LoVo (cell line): ENCODE data around the gene ANKMY1.
A peak's percentile ranks its signal among the peaks of the same experiment; 100 is the strongest.
"Not testable (repeated sequence)": the region's sequence is repeated elsewhere in the genome, so short reads cannot be mapped to it uniquely, and the experiment has no call there.

Source experiments
- DNase-seq: peaks from one replicate; pipeline ENCODE4 v3.0.0-alpha.2; 2016; ENCODE audit warnings: low spot score

ANKMY1 gene

DNA sequence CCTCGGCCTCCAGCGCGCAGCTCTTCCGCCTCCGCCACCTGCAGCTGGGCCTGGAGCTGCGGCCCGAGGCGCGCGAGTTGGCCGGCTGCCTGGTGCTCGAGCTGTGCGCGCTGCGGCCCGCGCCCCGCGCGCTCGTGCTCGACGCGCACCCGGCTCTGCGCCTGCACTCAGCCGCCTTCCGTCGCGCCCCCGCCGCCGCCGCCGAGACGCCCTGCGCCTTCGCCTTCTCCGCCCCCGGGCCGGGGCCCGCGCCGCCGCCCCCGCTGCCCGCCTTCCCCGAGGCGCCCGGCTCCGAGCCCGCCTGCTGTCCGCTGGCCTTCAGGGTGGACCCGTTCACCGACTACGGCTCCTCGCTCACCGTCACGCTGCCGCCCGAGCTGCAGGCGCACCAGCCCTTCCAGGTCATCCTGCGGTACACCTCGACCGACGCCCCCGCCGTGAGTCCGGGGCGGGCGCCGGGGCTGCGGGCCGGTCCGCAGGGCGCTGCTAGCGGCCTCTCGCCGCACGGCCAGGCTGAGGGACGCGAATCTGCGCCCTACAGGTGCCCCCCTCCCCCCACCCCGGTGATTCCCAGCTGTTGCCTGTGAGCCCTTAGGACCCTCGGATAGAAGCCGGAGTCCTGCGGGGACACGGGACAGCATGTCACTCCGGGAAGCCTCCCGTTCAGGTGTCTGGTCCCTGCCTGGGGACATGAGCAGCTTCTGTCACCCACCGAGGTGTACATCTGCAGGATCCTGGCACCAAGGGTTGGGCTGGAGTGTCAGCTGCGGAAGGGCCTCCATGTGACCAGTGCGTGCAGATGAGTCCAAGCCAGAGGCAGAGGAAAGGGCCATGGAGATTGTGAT is 11.1 kb upstream of the ANKMY1 start:
- DNase-seq = peak; percentile 61

GRCh38 chr2:240567872-240568677 is 10.3 kb upstream of the ANKMY1 start, which contains the start of gene RNPEPL1:
RNPEPL1 (plus strand) TSS chr2:240568484; CDS start chr2:240568587, 103 bp downstream.
- peak; percentile 48 for DNase-seq

DNA sequence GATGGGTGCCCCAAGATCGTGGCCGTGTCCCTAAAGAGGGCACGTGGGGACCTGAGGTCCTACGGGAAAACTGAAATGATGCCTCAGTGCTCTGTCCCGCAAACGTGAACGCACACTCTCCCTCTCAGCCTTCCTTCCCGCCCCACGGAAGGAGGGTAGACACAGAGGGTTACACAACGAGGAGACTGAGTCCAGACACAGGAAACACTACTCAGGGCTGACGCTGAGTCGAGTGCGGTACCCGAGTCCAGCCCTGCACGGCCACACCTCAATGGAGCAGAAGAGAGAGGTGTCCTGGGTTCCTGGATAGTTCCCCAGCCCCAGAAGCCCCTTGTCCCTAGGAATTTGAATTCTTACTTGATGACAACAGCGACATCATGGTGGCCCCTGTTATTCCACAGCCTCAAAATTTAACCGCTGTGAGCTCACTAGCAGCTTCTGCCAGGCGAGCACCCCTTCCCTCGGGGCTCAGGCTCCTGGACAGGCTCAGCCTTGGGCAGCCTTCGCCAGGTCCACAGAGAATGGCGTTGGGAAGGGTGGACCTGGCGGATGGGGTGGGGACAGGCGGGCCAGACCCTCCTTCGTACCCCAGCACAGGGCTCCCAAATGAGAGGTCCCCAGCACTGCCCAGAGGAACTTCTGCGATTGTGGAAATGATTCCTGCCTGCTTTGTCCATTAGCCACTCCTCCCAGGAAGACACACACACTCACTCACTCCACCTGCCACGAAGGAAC is 9.5 kb upstream of the ANKMY1 start:
- no peak for DNase-seq

- DNase-seq = peak; percentile 91
These were observed 8.7 kb upstream of the ANKMY1 start for GRCh38 chr2:240566203-240567136.

DNA sequence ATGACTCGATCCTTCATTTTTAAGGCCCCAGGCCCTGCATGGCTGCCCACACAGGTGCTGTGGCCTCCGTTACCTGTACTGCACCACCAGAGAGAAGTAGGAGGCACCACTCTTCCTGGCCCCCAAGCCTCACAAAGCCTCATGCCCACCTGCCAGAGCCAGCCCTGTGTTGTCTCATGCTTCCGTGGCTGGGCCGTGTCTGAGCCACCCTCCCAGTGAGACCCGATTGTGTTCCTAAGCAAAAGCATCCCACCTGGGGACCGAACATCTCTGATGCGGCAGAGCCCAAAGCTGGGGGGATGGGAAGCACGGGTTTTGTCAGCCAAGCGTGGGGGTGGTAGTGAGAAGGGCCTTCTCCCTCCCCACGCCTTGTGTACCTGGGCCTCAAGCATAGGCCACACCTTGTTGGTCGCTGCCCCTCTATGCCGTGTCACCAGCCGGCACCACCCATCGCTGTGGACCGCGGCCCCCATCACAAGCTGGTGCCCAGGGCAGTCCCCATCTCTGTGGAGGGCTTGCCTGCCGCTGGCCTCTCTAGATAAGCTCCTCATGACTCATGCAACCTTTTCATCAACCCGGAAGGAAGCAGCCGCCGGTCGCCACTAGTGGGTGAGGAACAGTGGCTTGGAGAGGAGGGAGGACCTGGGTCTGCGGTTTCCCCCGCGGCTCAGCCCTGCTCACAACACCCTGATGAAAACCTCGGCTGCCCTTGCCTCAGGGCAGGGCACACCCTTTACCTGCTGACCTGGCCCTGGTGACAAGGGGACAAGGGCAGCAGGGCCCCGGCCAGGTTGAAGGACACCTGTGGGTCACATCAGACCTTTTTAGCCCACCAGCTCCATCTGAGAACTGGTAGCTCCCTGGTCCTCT is 7.8 kb upstream of the ANKMY1 start:
- peak; percentile 93 for DNase-seq

- no peak for DNase-seq
These were observed 7.0 kb upstream of the ANKMY1 start for GRCh38 chr2:240564561-240565332.

GRCh38 chr2:240563951-240564560 is 6.3 kb upstream of the ANKMY1 start:
- DNase-seq = no peak

GRCh38 chr2:240563231-240563630 is 5.4 kb upstream of the ANKMY1 start:
- DNase-seq = not testable (repeated sequence)

DNA sequence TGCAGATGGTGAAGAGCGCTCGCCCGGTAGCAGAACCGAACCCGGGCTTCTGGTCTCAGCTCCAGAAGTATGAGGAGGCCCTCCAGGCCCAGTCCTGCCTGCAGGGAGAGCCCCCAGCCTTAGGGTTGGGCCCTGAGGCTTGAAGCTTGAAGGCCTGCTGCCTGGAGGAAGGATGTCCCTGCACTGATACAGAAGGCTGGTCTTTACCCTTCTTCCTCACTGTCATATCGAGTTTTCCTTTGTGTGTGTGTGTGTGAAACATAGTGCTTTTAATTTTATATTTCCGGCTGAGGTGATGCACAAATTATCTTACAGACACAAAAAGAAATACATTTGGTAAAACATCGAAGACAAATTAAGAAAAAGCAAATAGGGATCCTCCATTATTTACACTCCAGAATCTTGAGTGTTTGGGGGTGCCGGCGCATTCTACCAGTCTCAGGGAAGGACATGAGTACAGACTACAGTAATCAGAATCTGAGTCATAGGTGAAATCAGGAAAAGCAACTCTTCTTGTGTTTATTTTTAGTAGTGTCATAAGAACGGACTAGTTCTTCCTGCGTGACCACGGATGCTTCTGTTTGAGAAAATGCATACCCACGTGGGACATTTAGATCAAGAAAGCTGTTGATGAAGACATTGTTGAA is 3.7 kb upstream of the ANKMY1 start:
- DNase-seq = peak; percentile 45

- peak; percentile 98 for DNase-seq
These were observed 2.9 kb upstream of the ANKMY1 start for GRCh38 chr2:240560480-240561324.

DNA sequence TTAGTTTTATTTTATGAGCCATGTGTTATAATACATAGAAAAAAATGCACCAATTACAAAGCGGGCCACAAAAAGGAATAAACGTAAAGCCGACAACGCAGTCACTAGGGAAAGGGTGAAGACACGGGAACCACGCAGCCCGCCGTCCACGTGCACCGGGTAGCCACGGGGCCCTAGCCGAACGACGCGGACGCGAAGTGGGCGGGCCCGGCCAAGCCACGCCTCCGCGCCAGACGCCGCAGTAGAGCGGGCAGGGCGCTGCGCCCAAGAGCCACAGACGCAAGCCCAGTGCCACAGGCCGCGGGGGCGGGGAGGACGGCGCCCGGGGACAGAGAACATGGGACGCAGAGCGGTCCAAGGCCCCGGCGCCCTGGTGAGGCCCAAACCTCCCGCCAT is 2.3 kb upstream of the ANKMY1 start, which contains the start of gene DUSP28:
DUSP28 (plus strand) TSS at position 274 of the 396 bp plus-strand sequence. CDS start 328 bp downstream, outside the sequence.
- DNase-seq = peak; percentile 91

GRCh38 chr2:240559286-240559685 is 1.5 kb upstream of the ANKMY1 start:
- DNase-seq = no peak

DNA sequence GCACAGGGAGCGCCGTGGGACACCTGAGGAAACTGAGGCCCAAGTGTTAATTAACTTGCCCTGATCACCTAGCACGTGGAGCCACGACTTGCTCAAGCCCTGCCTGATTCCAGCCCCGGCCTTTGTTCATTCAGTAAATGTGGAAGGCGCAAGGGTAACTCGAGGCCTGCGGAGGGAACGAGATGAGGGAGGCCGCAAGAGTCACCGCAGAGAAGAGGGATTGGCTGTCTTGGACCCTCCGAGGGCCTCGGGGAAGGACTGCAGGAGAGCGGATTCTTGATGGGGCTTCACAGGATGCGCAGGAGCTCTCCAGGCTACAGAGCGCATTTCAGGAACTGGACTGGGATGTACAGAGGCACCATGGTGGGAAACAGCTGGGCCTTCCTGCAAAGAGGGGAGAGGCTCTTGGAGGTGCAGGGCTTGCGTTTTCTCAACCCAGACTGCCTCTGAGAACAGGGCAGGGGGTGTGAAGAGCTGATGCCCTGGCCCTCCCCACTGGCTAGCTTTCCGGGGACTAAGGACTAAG is 511 bp upstream of the ANKMY1 start:
- DNase-seq = no peak

GRCh38 chr2:240557101-240557751 is 562 bp downstream of the ANKMY1 start:
- DNase-seq = no peak

DNA sequence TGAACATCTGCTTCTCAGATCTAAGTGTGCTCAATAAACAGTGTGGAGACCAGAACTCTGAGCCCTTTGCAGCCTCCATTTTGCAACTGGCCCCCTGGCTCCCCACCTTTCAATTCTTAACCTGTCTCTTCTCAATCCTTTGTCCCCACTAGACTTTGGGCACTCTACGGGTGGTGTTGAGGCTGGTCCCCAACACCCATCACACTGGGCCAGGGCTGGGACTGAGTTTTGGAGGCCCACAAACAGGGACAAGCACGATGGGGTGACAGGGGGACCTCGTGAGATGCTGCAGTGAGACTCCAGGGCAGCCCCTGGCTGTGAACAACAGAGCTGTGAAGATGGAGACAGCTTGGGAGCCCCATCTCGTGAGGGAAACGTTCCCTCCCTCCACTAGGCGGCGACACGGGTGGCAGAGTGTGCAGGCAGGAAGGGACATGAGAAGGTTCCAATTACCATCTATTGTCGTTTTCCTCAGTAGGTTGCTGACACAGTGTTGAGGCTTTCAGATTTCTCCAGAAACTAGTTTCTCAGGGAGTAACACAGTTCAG is 1.2 kb downstream of the ANKMY1 start:
- no peak for DNase-seq

- DNase-seq = no peak
These were observed 2.1 kb downstream of the ANKMY1 start for GRCh38 chr2:240555541-240556250.
